K562 (cell line): ENCODE data around the gene ACE. TPM values are rescaled to one million over a fixed set of nuclear protein-coding genes. Genes with fewer than 3 reads are reported as not detected.

ENCODE experiments used
- BRCA1 ChIP-seq, 2 experiments: fragments of 450-650 bp in 1 of 2; sonication (generic) in 1 of 2; formaldehyde crosslinking in 1 of 2; IDR thresholded peaks; 2 replicates each; pipeline versions ENCODE4 v1.5.0 to v1.6.1; 2017 to 2020; ENCODE audit warnings: mild to moderate bottlenecking in 1 of 2, missing genetic modification reagents in 1 of 2
- CBX1 ChIP-seq: sonication (generic); IDR thresholded peaks from 2 replicates; pipeline ENCODE4 v1.6.1; 2016; ENCODE audit warnings: antibody characterized with exemption, low read depth, mild to moderate bottlenecking
- EHMT2 ChIP-seq: fragments of 450-650 bp; IDR thresholded peaks from 2 replicates; pipeline ENCODE4 v1.6.1; 2018; ENCODE audit warnings: antibody characterized with exemption
- FOSL1 ChIP-seq: fragments of 200-800 bp; sonication (Bioruptor generic); conservative IDR thresholded peaks from 2 replicates; pipeline ENCODE4 v1.6.1; 2016; ENCODE audit warnings: missing genetic modification characterization, missing compliant biosample characterization
- ID3 ChIP-seq, 2 experiments: fragments of 250-450 bp in 1 of 2; fragments of 450-650 bp in 1 of 2; sonication (Bioruptor Pico) in 1 of 2; IDR thresholded peaks; 2 replicates each; pipeline versions ENCODE4 v1.6.1 to v1.8.0; 2016 to 2021; ENCODE audit warnings: mild to moderate bottlenecking in 2 of 2, moderate library complexity in 2 of 2, missing compliant biosample characterization in 1 of 2, missing genetic modification characterization in 1 of 2
- JUNB ChIP-seq: fragments of 450-650 bp; formaldehyde crosslinking; conservative IDR thresholded peaks from 2 replicates; pipeline ENCODE4 v1.4.0; 2020; ENCODE audit warnings: mild to moderate bottlenecking
- JUND ChIP-seq, 2 experiments: IDR thresholded peaks; 2 replicates in 1 of 2; 3 replicates in 1 of 2; pipeline ENCODE4 v1.6.1; 2011; ENCODE audit warnings: borderline replicate concordance in 2 of 2, low read depth in 2 of 2, low read length in 2 of 2, improper control_type of control experiment in 1 of 2, missing biosample characterization in 1 of 2, missing genetic modification characterization in 1 of 2, missing genetic modification reagents in 1 of 2
- KAT2B ChIP-seq: IDR thresholded peaks from one replicate; pipeline ENCODE4 v1.6.1; 2012; ENCODE audit warnings: low read depth, mild to moderate bottlenecking, control low read depth, inconsistent platforms, low read length, moderate library complexity
- KLF10 ChIP-seq: fragments of 250-450 bp; sonication (Bioruptor Pico); IDR thresholded peaks from 2 replicates; pipeline ENCODE4 v1.6.1; 2021; ENCODE audit warnings: matching md5 sums
- NONO ChIP-seq, 2 experiments: fragments of 200-400 bp in 1 of 2; fragments of 450-650 bp in 1 of 2; formaldehyde crosslinking in 1 of 2; IDR thresholded peaks; 2 replicates each; pipeline ENCODE4 v1.6.1; 2017; ENCODE audit warnings: low read depth in 2 of 2, mild to moderate bottlenecking in 2 of 2, moderate library complexity in 2 of 2, low read length in 1 of 2
- NUFIP1 ChIP-seq: fragments of 450-650 bp; IDR thresholded peaks from 2 replicates; pipeline ENCODE4 v1.6.1; 2018; ENCODE audit not compliant: partially characterized antibody
- PHB2 ChIP-seq: fragments of 450-650 bp; IDR thresholded peaks from 2 replicates; pipeline ENCODE4 v1.6.1; 2017; ENCODE audit warnings: low read depth
- POLR2AphosphoS5 ChIP-seq: IDR thresholded peaks from 2 replicates; pipeline ENCODE4 v1.6.1; 2011; ENCODE audit warnings: mild to moderate bottlenecking, low read depth, low read length, moderate library complexity; ENCODE audit not compliant: control insufficient read depth, insufficient read depth
- SOX6 ChIP-seq: fragments of 450-650 bp; IDR thresholded peaks from 2 replicates; pipeline ENCODE4 v1.6.1; 2014; ENCODE audit warnings: mild to moderate bottlenecking
- ZEB2 ChIP-seq: fragments of 450-650 bp; IDR thresholded peaks from 2 replicates; pipeline ENCODE4 v1.6.1; 2016
- ZNF239 ChIP-seq: fragments of 250-450 bp; sonication (Bioruptor Pico); IDR thresholded peaks from 2 replicates; pipeline ENCODE4 v1.4.0; 2020; ENCODE audit warnings: mild to moderate bottlenecking
- ZNF280B ChIP-seq: fragments of 250-450 bp; sonication (Bioruptor Pico); IDR thresholded peaks from 2 replicates; pipeline ENCODE4 v1.5.1; 2021; ENCODE audit warnings: mild to moderate bottlenecking
- ZNF561 ChIP-seq: fragments of 450-650 bp; formaldehyde crosslinking; conservative IDR thresholded peaks from 2 replicates; pipeline ENCODE4 v1.4.0; 2020; ENCODE audit warnings: mild to moderate bottlenecking, moderate library complexity
- polyA plus RNA-seq, 8 experiments: library from polyadenylated mRNA; depleted of rRNA in 4 of 8; stranded (reverse) in 5 of 8; unstranded in 3 of 8; fragments of >200 nt; fragmentation: Nextera tagmentation in 2 of 8; fragmentation: Illumina TruSeq in 1 of 8; extraction: Ambion mirVana in 2 of 8; extraction: Trizol in 1 of 8; gene quantifications; 2 replicates each; pipeline versions ENCODE4 v1.2.1 to v1.2.3, GENCODE V29; 2011 to 2014; ENCODE audit warnings: inconsistent platforms in 1 of 8, missing spikeins in 1 of 8
- total RNA-seq, 7 experiments: library from RNA; depleted of rRNA in 6 of 7; stranded (reverse); fragments of >200 nt in 6 of 7; fragmentation: Illumina TruSeq in 2 of 7; extraction: Trizol in 2 of 7; gene quantifications; 2 replicates each; pipeline versions ENCODE4 v1.2.1 to v1.2.3, GENCODE V29; 2011 to 2021; ENCODE audit warnings: low replicate concordance in 1 of 7
- TF ChIP-seq, protein P1 (sequence below): fragments of 450-650 bp; conservative IDR thresholded peaks from 2 replicates; pipeline ENCODE4 v1.6.1; 2016; ENCODE audit warnings: missing genetic modification characterization, low read depth, mild to moderate bottlenecking, missing compliant biosample characterization, moderate library complexity
- TF ChIP-seq, protein P2 (sequence below), 3 experiments: IDR thresholded peaks in 2 of 3; conservative IDR thresholded peaks in 1 of 3; 2 replicates each; pipeline ENCODE4 v1.5.1; 2011 to 2012; ENCODE audit warnings: low read length in 3 of 3, mild to moderate bottlenecking in 3 of 3, control low read depth in 2 of 3, improper control_type of control experiment in 1 of 3, inconsistent platforms in 1 of 3, low read depth in 1 of 3, mixed read lengths in 1 of 3, moderate library complexity in 1 of 3; ENCODE audit not compliant: insufficient read depth in 2 of 3

Gene ACE
- total and polyA plus RNA-seq, 9 of the 15 experiments (the other 6 are each of a cell fraction or from before 2014, with no cell fraction given): 0.07 to 2.5 (median 0.47) TPM; not detected in 1

DNA sequence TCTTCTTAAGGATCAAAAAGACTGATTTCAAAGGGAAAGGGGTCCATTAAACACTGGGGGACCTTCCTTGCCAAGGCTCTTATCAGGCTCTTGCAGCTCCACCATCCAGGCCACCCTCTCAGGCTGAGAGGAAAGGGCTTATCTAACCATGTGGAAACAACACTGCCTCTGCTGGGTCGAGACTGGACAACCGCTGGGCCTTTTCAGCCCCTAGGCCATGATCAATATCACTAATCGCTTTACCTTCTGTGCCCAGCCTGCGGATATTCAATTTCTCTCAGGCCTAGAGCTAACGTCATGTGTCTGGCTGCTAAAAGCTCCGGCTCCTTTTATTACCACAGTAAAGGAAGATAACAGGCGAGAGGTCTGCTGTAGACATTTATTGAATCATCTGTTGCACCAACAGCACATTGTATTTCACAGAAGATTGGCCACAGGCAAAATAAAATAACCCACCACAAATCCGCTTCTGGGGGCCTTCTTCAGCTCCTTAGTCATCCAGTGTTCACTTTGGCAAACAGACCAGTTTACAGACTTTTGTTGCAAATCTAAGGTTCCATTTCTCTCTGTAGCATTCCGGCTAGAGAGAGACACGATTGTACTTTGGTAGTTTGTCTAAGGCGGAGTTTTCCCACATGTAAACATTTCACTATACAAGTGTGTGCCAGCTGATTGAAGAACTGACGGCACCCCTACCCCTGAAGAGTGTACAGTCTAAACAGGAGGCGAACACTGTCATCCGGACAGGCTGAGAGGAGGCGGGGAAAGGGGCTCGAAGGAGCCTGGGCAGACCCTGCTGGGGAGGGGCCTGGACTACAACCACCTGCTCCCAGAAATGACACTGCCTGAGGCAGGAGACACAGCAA is 44.7 kb upstream of the ACE start (continued):
- TF ChIP-seq ZNF561 (CRISPR knock-in tag) (no peak), POLR2AphosphoS5 (peak; percentile 95), FOSL1 (tag) (peak; percentile 56), KAT2B (no peak), NONO (IDR thresholded peaks at IDR 0.05; ENCODE audit: low read depth in 2 of 2, low read length in 1 of 2) (no peak), ID3 (CRISPR knock-in tag; IDR thresholded peaks at IDR 0.05) (0 out of 2 replicates have a peak, but pooled peaks have one; percentile 29), ID3 (tag; IDR thresholded peaks at IDR 0.05) (peak; percentile 80; the same call in 1 of the 2 replicates), CBX1 (no peak), EHMT2 (0 out of 2 replicates have a peak, but pooled peaks have one; percentile 20), JUNB (no peak), BRCA1 (IDR thresholded peaks at IDR 0.05) (no peak), BRCA1 (CRISPR knock-in tag; IDR thresholded peaks at IDR 0.05) (no peak), NUFIP1 (no peak), KLF10 (CRISPR knock-in tag) (no peak), ZNF280B (no peak), JUND (IDR thresholded peaks at IDR 0.05; ENCODE audit: borderline replicate concordance, low read depth, low read length) (peak; percentile 57; the same call in 1 of the 2 replicates), JUND (tag; IDR thresholded peaks at IDR 0.05; ENCODE audit: borderline replicate concordance, low read depth, low read length) (peak; percentile 52; the same call in 1 of the 3 replicates), ZNF239 (CRISPR knock-in tag) (peak; percentile 9; the same call in 1 of the 2 replicates), SOX6 (peak; percentile 87), ZEB2 (no peak), PHB2 (peak; percentile 68; the same call in 1 of the 2 replicates)
- TF ChIP-seq, protein P1, sequence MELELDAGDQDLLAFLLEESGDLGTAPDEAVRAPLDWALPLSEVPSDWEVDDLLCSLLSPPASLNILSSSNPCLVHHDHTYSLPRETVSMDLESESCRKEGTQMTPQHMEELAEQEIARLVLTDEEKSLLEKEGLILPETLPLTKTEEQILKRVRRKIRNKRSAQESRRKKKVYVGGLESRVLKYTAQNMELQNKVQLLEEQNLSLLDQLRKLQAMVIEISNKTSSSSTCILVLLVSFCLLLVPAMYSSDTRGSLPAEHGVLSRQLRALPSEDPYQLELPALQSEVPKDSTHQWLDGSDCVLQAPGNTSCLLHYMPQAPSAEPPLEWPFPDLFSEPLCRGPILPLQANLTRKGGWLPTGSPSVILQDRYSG: peak; percentile 77
- TF ChIP-seq, protein P2, sequence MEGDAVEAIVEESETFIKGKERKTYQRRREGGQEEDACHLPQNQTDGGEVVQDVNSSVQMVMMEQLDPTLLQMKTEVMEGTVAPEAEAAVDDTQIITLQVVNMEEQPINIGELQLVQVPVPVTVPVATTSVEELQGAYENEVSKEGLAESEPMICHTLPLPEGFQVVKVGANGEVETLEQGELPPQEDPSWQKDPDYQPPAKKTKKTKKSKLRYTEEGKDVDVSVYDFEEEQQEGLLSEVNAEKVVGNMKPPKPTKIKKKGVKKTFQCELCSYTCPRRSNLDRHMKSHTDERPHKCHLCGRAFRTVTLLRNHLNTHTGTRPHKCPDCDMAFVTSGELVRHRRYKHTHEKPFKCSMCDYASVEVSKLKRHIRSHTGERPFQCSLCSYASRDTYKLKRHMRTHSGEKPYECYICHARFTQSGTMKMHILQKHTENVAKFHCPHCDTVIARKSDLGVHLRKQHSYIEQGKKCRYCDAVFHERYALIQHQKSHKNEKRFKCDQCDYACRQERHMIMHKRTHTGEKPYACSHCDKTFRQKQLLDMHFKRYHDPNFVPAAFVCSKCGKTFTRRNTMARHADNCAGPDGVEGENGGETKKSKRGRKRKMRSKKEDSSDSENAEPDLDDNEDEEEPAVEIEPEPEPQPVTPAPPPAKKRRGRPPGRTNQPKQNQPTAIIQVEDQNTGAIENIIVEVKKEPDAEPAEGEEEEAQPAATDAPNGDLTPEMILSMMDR (IDR thresholded peaks at IDR 0.05 in 2 of 3, conservative IDR thresholded peaks at IDR 0.05 in 1 of 3; ENCODE audit: insufficient read depth in 2 of 3, low read depth in 1 of 3, low read length in 3 of 3): peak in 2 of 3 experiments; percentile 34 to 47; a peak in 3 of 6 replicates
